ENCODE data around the gene VAMP1. TPM values are rescaled to one million over a fixed set of nuclear protein-coding genes. Genes with fewer than 3 reads are reported as not detected.

VAMP1 gene
- total and polyA plus RNA-seq, 10 of the 15 experiments (the other 5 are each of a cell fraction or from before 2014, with no cell fraction given), result 4.8 to 123 (median 27.5) TPM

DNA sequence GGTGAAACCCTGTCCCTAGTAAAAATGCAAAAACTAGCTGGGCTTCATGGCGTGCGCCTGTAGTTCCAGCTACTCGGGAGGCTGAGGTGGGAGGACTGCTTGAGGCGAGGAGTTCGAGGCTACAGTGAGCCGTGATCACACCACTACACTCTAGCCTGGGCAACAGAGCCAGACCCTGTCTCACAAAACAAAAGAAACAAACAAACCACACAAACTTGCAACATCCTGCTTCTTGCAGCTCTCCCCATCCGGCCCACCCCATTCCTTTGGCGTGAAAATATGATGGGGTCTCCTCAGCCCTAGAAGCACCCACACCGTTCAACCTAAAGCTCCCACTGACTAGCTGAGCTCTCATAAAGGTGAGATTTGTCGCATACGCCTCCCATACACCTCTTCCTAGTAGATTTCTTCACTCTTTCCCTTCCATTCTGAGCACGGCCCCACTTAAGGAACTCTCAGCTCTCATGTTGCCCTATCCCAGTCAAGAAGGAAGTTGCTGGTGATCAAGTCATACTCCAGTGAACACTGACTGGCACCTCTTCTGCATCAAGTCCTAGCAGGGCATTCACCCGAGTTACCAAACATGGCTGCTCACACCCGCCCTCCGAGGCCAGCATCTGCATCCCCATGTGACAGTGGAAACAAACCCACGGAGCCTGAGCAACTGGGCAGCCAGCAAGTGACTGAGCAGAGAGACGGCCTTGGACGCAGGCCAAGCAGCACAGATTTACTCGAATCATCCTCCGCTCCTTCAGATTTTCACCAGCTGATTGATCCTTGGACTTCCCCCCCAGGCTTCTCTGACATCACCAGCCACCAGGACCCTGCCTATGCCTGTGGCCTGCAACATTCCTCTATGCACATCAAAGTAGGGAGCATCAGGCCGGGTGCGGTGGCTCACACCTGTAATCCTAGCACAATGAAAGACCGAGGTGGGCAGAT is 44.6 kb downstream of the VAMP1 start (continued):
- TF ChIP-seq EZH2 (IDR thresholded peaks at IDR 0.05; ENCODE audit: borderline replicate concordance, control insufficient read depth, low read depth, low read length) (no peak), RAD51 (IDR thresholded peaks at IDR 0.05) (0 out of 2 replicates have a peak, but pooled peaks have one; percentile 38), CEBPB (IDR thresholded peaks at IDR 0.05; ENCODE audit: borderline replicate concordance in 1 of 2, low read depth in 2 of 2, low read length in 2 of 2) (no peak), PAX5 (IDR thresholded peaks at IDR 0.05; ENCODE audit: borderline replicate concordance, low read depth, low read length) (peak; percentile 85; the same call in 1 of the 2 replicates), NR2F1 (conservative IDR thresholded peaks at IDR 0.05) (no peak), LARP7 (IDR thresholded peaks at IDR 0.05) (0 out of 2 replicates have a peak, but pooled peaks have one; percentile 26), SMAD5 (IDR thresholded peaks at IDR 0.05; ENCODE audit: low read depth) (0 out of 2 replicates have a peak, but pooled peaks have one; percentile 2), GATAD2B (conservative IDR thresholded peaks at IDR 0.05; ENCODE audit: low read depth) (no peak; the same call in 1 of the 2 replicates), EGR1 (IDR thresholded peaks at IDR 0.05; ENCODE audit: borderline replicate concordance in 1 of 2, low read depth in 2 of 2, low read length in 2 of 2) (0 out of 3 replicates have a peak, but pooled peaks of 1 of the 2 experiments have one; percentile 15), SUPT20H (IDR thresholded peaks at IDR 0.05; ENCODE audit: borderline replicate concordance, control insufficient read depth, low read depth, low read length) (no peak), IKZF2 (IDR thresholded peaks at IDR 0.05) (peak; percentile 42 to 60; a peak in 2 of 4 replicates), MTA3 (IDR thresholded peaks at IDR 0.05; ENCODE audit: borderline replicate concordance, low read length) (no peak), NR2C1 (IDR thresholded peaks at IDR 0.05) (no peak), JUND (IDR thresholded peaks at IDR 0.05; ENCODE audit: low read depth, low read length) (no peak)
- TF ChIP-seq, protein P1, sequence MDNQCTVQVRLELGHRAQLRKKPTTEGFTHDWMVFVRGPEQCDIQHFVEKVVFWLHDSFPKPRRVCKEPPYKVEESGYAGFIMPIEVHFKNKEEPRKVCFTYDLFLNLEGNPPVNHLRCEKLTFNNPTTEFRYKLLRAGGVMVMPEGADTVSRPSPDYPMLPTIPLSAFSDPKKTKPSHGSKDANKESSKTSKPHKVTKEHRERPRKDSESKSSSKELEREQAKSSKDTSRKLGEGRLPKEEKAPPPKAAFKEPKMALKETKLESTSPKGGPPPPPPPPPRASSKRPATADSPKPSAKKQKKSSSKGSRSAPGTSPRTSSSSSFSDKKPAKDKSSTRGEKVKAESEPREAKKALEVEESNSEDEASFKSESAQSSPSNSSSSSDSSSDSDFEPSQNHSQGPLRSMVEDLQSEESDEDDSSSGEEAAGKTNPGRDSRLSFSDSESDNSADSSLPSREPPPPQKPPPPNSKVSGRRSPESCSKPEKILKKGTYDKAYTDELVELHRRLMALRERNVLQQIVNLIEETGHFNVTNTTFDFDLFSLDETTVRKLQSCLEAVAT (IDR thresholded peaks at IDR 0.05), result peak; percentile 91
- TF ChIP-seq, protein P2, sequence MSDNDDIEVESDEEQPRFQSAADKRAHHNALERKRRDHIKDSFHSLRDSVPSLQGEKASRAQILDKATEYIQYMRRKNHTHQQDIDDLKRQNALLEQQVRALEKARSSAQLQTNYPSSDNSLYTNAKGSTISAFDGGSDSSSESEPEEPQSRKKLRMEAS (IDR thresholded peaks at IDR 0.05; ENCODE audit: low read depth, low read length), result no peak
- TF ChIP-seq, protein P3, sequence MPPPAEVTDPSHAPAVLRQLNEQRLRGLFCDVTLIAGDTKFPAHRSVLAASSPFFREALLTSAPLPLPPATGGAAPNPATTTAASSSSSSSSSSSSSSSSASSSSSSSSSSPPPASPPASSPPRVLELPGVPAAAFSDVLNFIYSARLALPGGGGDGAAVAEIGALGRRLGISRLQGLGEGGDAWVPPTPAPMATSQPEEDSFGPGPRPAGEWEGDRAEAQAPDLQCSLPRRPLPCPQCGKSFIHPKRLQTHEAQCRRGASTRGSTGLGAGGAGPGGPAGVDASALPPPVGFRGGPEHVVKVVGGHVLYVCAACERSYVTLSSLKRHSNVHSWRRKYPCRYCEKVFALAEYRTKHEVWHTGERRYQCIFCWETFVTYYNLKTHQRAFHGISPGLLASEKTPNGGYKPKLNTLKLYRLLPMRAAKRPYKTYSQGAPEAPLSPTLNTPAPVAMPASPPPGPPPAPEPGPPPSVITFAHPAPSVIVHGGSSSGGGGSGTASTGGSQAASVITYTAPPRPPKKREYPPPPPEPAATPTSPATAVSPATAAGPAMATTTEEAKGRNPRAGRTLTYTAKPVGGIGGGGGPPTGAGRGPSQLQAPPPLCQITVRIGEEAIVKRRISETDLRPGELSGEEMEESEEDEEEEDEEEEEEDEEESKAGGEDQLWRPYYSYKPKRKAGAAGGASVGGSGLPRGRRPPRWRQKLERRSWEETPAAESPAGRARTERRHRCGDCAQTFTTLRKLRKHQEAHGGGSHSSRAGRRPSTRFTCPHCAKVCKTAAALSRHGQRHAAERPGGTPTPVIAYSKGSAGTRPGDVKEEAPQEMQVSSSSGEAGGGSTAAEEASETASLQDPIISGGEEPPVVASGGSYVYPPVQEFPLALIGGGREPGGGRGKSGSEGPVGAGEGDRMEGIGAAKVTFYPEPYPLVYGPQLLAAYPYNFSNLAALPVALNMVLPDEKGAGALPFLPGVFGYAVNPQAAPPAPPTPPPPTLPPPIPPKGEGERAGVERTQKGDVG (CRISPR knock-in tag; IDR thresholded peaks at IDR 0.05), result 0 out of 2 replicates have a peak, but pooled peaks have one; percentile 38
- TF ChIP-seq, protein P4, sequence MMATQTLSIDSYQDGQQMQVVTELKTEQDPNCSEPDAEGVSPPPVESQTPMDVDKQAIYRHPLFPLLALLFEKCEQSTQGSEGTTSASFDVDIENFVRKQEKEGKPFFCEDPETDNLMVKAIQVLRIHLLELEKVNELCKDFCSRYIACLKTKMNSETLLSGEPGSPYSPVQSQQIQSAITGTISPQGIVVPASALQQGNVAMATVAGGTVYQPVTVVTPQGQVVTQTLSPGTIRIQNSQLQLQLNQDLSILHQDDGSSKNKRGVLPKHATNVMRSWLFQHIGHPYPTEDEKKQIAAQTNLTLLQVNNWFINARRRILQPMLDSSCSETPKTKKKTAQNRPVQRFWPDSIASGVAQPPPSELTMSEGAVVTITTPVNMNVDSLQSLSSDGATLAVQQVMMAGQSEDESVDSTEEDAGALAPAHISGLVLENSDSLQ (IDR thresholded peaks at IDR 0.05), result peak; percentile 94
- TF ChIP-seq, protein P5, sequence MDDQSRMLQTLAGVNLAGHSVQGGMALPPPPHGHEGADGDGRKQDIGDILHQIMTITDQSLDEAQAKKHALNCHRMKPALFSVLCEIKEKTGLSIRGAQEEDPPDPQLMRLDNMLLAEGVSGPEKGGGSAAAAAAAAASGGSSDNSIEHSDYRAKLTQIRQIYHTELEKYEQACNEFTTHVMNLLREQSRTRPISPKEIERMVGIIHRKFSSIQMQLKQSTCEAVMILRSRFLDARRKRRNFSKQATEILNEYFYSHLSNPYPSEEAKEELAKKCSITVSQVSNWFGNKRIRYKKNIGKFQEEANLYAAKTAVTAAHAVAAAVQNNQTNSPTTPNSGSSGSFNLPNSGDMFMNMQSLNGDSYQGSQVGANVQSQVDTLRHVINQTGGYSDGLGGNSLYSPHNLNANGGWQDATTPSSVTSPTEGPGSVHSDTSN (IDR thresholded peaks at IDR 0.05; ENCODE audit: insufficient replicate concordance, low read depth, low read length), result peak; percentile 71
